PFSK-1 (cell line): ENCODE results near the gene TTLL10.

Experiments
- FOXP2 ChIP-seq: optimal IDR thresholded peaks from 2 replicates; pipeline ENCODE3; 2011; ENCODE audit warnings: borderline replicate concordance, control low read depth, inconsistent platforms; ENCODE audit not compliant: insufficient read depth; ENCODE audit errors: extremely low read length, extremely low read depth
- POLR2AphosphoS5 ChIP-seq: IDR thresholded peaks from 2 replicates; pipeline ENCODE4 v1.6.1; 2012; ENCODE audit warnings: low read depth, mild to moderate bottlenecking, control low read depth, low read length, moderate library complexity
- REST ChIP-seq, 2 experiments: IDR thresholded peaks; 2 replicates each; pipeline versions ENCODE4 v1.6.1 to v1.8.0; 2011 to 2012; ENCODE audit warnings: low read depth in 2 of 2, low read length in 2 of 2, control low read depth in 1 of 2, inconsistent platforms in 1 of 2, mild to moderate bottlenecking in 1 of 2, moderate library complexity in 1 of 2; ENCODE audit not compliant: insufficient read depth in 1 of 2
- TAF1 ChIP-seq: IDR thresholded peaks from 2 replicates; pipeline ENCODE4 v1.6.1; 2012; ENCODE audit warnings: low read length, control low read depth, borderline replicate concordance; ENCODE audit not compliant: insufficient read depth

GRCh38 chr1:1247341-1247913 is 73.7 kb downstream of the TTLL10 start:
- TF ChIP-seq REST (IDR thresholded peaks at IDR 0.05; ENCODE audit: insufficient read depth in 1 of 2, low read depth in 2 of 2, low read length in 2 of 2) (no peak), POLR2AphosphoS5 (no peak), TAF1 (no peak), FOXP2 (no peak)
